Measurements from ENCODE around the gene RTKN. TPM values are rescaled to one million over a fixed set of nuclear protein-coding genes. Genes with fewer than 3 reads are reported as not detected.

RTKN gene
- total and polyA plus RNA-seq, 11 donors: 10.9 to 27.6 (median 16.6) TPM

DNA sequence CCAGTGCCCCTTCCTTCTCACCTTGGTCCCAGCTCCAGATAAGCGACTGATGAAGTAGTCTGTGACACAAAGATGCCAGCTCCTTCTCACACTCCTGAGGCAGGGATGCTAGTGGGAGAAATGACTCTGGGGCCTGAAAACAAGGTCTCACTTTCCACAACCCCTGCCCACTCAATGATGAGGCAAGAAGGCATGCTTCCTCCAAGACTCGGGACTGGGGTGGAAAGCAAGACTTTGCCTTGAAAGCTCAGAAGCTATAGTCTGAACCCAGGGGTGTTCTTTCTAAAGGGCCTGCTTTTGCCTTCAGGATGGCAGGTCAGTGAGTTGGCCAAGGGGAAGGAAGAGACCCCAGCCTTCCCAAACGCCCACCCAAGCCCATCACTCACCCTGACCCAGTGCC, 39.7 kb upstream of the RTKN start:
- peaks cover 0 to 57% (median 45%) of the 10 kb centered on the region in 9 donors for H3K36me3 ChIP-seq
- H3K27ac ChIP-seq: peak overlapping the region in 6 of 12 donors; percentile 87 to 97 (median 89)

DNA sequence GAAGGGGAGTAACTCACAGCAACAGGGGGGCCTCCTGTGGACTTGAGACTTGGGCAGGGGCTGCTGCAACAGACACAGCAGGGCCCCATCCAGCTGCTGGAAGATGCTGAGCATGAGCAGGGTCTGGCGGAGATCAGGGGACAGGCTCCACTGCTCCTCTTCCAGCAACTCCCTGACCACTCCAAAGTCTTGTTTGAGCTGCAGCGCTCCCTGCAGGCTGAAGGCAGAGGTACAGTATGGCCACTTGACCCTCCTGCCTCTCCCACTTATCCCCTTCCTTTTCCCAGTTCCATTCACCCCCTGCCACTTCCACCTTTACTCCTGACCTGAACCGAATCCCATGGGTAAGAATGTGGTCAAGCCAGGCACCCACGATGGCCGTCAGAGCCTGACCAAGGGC, 33.2 kb upstream of the RTKN start:
- Histone ChIP-seq H3K36me3 (peaks cover 0 to 51% (median 37%) of the 10 kb centered on the region in 9 donors), H3K4me1 (peaks cover 4 to 34% (median 21%) of the 10 kb centered on the region in 12 donors), H3K9me3 (no peaks in the 10 kb centered on the region), H3K4me3 (no peak overlapping the region), H3K27me3 (no peaks in the 10 kb centered on the region), H3K27ac (no peak overlapping the region)
- intact Hi-C loops (cut with DNase I): no loop called here
- DNase-seq (no peak), ATAC-seq (no peak)
- WGBS, 4 donors: 87 to 95% (median 89%) methylated on average over 5 of the region's 5 CpGs
- no peak for TF ChIP-seq POLR2A (IDR thresholded peaks at IDR 0.05)
- TF ChIP-seq, protein P1, sequence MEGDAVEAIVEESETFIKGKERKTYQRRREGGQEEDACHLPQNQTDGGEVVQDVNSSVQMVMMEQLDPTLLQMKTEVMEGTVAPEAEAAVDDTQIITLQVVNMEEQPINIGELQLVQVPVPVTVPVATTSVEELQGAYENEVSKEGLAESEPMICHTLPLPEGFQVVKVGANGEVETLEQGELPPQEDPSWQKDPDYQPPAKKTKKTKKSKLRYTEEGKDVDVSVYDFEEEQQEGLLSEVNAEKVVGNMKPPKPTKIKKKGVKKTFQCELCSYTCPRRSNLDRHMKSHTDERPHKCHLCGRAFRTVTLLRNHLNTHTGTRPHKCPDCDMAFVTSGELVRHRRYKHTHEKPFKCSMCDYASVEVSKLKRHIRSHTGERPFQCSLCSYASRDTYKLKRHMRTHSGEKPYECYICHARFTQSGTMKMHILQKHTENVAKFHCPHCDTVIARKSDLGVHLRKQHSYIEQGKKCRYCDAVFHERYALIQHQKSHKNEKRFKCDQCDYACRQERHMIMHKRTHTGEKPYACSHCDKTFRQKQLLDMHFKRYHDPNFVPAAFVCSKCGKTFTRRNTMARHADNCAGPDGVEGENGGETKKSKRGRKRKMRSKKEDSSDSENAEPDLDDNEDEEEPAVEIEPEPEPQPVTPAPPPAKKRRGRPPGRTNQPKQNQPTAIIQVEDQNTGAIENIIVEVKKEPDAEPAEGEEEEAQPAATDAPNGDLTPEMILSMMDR (IDR thresholded peaks at IDR 0.05): peak in 5 of 12 donors; percentile 7 to 17 (median 12)

More for the DNA sequence above, 39.7 kb upstream of the RTKN start:
- H3K27me3 ChIP-seq: no peaks in the 10 kb centered on the region
- H3K4me3 ChIP-seq: peak overlapping the region; percentile 71 to 98 (median 88)
- TF ChIP-seq, protein P1 (IDR thresholded peaks at IDR 0.05): no peak
- TF ChIP-seq POLR2A (IDR thresholded peaks at IDR 0.05): no peak
- peaks cover 5 to 42% (median 25%) of the 10 kb centered on the region in 12 donors for H3K4me1 ChIP-seq
- DNase-seq (no peak), ATAC-seq (no peak)
- 47 to 69% (median 61%) methylated on average over 3 of the region's 3 CpGs for WGBS, 4 donors
- intact Hi-C loops (cut with DNase I): loop anchor here in 2 of 10 donors (5.0 kb wide), 2 partner anchors 51 to 106 kb away; no protein-coding TSS in a partner anchor
- H3K9me3 ChIP-seq: no peaks in the 10 kb centered on the region

DNA sequence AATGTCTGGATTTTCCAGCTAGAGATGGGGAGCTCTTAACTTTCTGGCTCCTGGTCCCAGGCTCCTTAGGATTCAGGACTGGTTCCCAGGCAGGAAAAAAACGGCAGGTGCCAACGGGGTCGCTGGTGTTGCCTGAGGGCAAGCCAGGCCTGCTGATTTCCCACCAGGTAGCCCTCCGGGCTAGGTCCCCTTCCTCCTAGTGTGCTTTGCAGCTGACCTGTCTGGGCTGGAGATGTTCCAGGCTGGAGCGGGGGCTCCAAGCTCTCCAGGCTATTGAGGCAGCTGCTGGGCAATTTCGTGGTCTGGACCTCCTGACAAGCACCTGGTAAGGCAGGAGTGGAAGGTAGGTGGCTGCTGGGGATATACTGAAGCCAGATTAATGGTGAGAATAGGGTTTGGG, 32.7 kb upstream of the RTKN start:
- peaks cover 4 to 34% (median 21%) of the 10 kb centered on the region in 12 donors for H3K4me1 ChIP-seq
- 91 to 96% (median 93%) methylated on average over 6 of the region's 6 CpGs for WGBS, 4 donors
- H3K27me3 ChIP-seq: no peaks in the 10 kb centered on the region
- intact Hi-C loops (cut with DNase I): no loop called here
- no peak for DNase-seq
- H3K27ac ChIP-seq: no peak overlapping the region
- no peaks in the 10 kb centered on the region for H3K9me3 ChIP-seq
- TF ChIP-seq POLR2A (IDR thresholded peaks at IDR 0.05): no peak
- TF ChIP-seq, protein P1 (IDR thresholded peaks at IDR 0.05): no peak
- H3K36me3 ChIP-seq: peaks cover 0 to 47% (median 33%) of the 10 kb centered on the region in 9 donors
- no peak for ATAC-seq
- no peak overlapping the region for H3K4me3 ChIP-seq

GRCh38 chr2:74472945-74473258, 31.2 kb upstream of the RTKN start:
- peak overlapping the region; percentile 64 to 95 (median 89) for H3K27ac ChIP-seq
- DNase-seq (no peak), ATAC-seq (peak; percentile 3 to 22 (median 6))
- peaks cover 4 to 34% (median 21%) of the 10 kb centered on the region in 12 donors for H3K4me1 ChIP-seq
- no peaks in the 10 kb centered on the region for H3K27me3 ChIP-seq
- WGBS, 4 donors: 7 to 22% (median 12%) methylated on average over 7 of the region's 7 CpGs
- no peaks in the 10 kb centered on the region for H3K9me3 ChIP-seq
- H3K4me3 ChIP-seq: peak overlapping the region; percentile 49 to 93 (median 74)
- TF ChIP-seq POLR2A (IDR thresholded peaks at IDR 0.05): no peak
- TF ChIP-seq, protein P1 (IDR thresholded peaks at IDR 0.05): no peak
- H3K36me3 ChIP-seq: peaks cover 0 to 35% (median 21%) of the 10 kb centered on the region in 9 donors
- intact Hi-C loops (cut with DNase I): no loop called here

All from heart left ventricle (tissue), 16 donors.